HG02852 (cell line): ENCODE results near the gene ATG16L2.
"Not testable (repeated sequence)": the region's sequence is repeated elsewhere in the genome, so short reads cannot be mapped to it uniquely, and the experiment has no call there.

Source experiments
- ATAC-seq: cut with Tn5 transposase; IDR thresholded peaks from one replicate; pipeline ENCODE4 v1.9.1; 2021; ENCODE audit warnings: mild to moderate bottlenecking, moderate library complexity; ENCODE audit not compliant: unreplicated experiment

The ATG16L2 gene

GRCh38 chr11:72778535-72779494, 35.4 kb upstream of the ATG16L2 start:
- no peak for ATAC-seq

- no peak for ATAC-seq
Measured at GRCh38 chr11:72779495-72780128, 34.6 kb upstream of the ATG16L2 start.

GRCh38 chr11:72780296-72781062, 33.7 kb upstream of the ATG16L2 start:
- no peak for ATAC-seq

GRCh38 chr11:72781063-72781312, 33.2 kb upstream of the ATG16L2 start:
- ATAC-seq, result no peak

GRCh38 chr11:72781313-72782080, 32.7 kb upstream of the ATG16L2 start:
- ATAC-seq, result no peak

- no peak for ATAC-seq
Measured at GRCh38 chr11:72782081-72782920, 31.9 kb upstream of the ATG16L2 start.

GRCh38 chr11:72783144-72783905, 30.9 kb upstream of the ATG16L2 start:
- ATAC-seq, result no peak

GRCh38 chr11:72784662-72785061, 29.5 kb upstream of the ATG16L2 start:
- no peak for ATAC-seq

GRCh38 chr11:72786305-72787215, 27.7 kb upstream of the ATG16L2 start:
- no peak for ATAC-seq

GRCh38 chr11:72787216-72788104, 26.8 kb upstream of the ATG16L2 start:
- no peak for ATAC-seq

- ATAC-seq, result no peak
Measured at GRCh38 chr11:72788241-72788640, 26.0 kb upstream of the ATG16L2 start.

GRCh38 chr11:72789493-72790131, 24.6 kb upstream of the ATG16L2 start:
- ATAC-seq, result no peak

GRCh38 chr11:72791228-72791627, 23.0 kb upstream of the ATG16L2 start:
- not testable (repeated sequence) for ATAC-seq

- ATAC-seq, result no peak
Measured at GRCh38 chr11:72792437-72793021, 21.7 kb upstream of the ATG16L2 start.

GRCh38 chr11:72793076-72793424, 21.2 kb upstream of the ATG16L2 start:
- no peak for ATAC-seq
